HG03103 (cell line): Measurements from ENCODE around the gene INSIG1.
A peak's percentile ranks its signal among the peaks of the same experiment; 100 is the strongest.

ENCODE experiments used
- ATAC-seq: cut with Tn5 transposase; IDR thresholded peaks from one replicate; pipeline ENCODE4 v1.9.1; 2021; ENCODE audit warnings: low read depth; ENCODE audit not compliant: unreplicated experiment

INSIG1 gene

GRCh38 chr7:155344270-155344617 is 46.6 kb downstream of the INSIG1 start:
- peak; percentile 24 for ATAC-seq

GRCh38 chr7:155344618-155345433 is 47.1 kb downstream of the INSIG1 start:
- ATAC-seq = peak; percentile 94

- no peak for ATAC-seq
Measured at GRCh38 chr7:155345490-155345889, 47.8 kb downstream of the INSIG1 start.

- ATAC-seq = no peak
Measured at GRCh38 chr7:155346285-155346684, 48.6 kb downstream of the INSIG1 start.

GRCh38 chr7:155348806-155349205 is 51.1 kb downstream of the INSIG1 start:
- ATAC-seq = no peak

- no peak for ATAC-seq
Measured at GRCh38 chr7:155349601-155350331, 52.1 kb downstream of the INSIG1 start.

- no peak for ATAC-seq
Measured at GRCh38 chr7:155351120-155351870, 53.6 kb downstream of the INSIG1 start.

- no peak for ATAC-seq
Measured at GRCh38 chr7:155352076-155352752, 54.5 kb downstream of the INSIG1 start.

- ATAC-seq = no peak
Measured at GRCh38 chr7:155352753-155353115, 55.1 kb downstream of the INSIG1 start.

- ATAC-seq = no peak
Measured at GRCh38 chr7:155353256-155353897, 55.7 kb downstream of the INSIG1 start.

GRCh38 chr7:155354371-155355048 is 56.8 kb downstream of the INSIG1 start:
- no peak for ATAC-seq

- no peak for ATAC-seq
Measured at GRCh38 chr7:155355176-155355575, 57.5 kb downstream of the INSIG1 start.

GRCh38 chr7:155355745-155356144 is 58.1 kb downstream of the INSIG1 start:
- ATAC-seq = no peak

GRCh38 chr7:155356323-155357105 is 58.8 kb downstream of the INSIG1 start:
- no peak for ATAC-seq

GRCh38 chr7:155357573-155358041 is 59.9 kb downstream of the INSIG1 start:
- no peak for ATAC-seq

- no peak for ATAC-seq
Measured at GRCh38 chr7:155358066-155358947, 60.6 kb downstream of the INSIG1 start.

GRCh38 chr7:155358948-155359712 is 61.5 kb downstream of the INSIG1 start:
- no peak for ATAC-seq
